HG03039 (cell line): ENCODE results near the gene ELAC1.
"Not testable (repeated sequence)": the region's sequence is repeated elsewhere in the genome, so short reads cannot be mapped to it uniquely, and the experiment has no call there.

Source experiments
- ATAC-seq: cut with Tn5 transposase; IDR thresholded peaks from one replicate; pipeline ENCODE4 v1.9.1; 2021; ENCODE audit warnings: mild to moderate bottlenecking, moderate library complexity; ENCODE audit not compliant: unreplicated experiment

The ELAC1 gene

GRCh38 chr18:50970006-50970405, 2.2 kb downstream of the ELAC1 start:
- ATAC-seq: no peak

GRCh38 chr18:50972404-50972803, 4.6 kb downstream of the ELAC1 start:
- not testable (repeated sequence) for ATAC-seq

DNA sequence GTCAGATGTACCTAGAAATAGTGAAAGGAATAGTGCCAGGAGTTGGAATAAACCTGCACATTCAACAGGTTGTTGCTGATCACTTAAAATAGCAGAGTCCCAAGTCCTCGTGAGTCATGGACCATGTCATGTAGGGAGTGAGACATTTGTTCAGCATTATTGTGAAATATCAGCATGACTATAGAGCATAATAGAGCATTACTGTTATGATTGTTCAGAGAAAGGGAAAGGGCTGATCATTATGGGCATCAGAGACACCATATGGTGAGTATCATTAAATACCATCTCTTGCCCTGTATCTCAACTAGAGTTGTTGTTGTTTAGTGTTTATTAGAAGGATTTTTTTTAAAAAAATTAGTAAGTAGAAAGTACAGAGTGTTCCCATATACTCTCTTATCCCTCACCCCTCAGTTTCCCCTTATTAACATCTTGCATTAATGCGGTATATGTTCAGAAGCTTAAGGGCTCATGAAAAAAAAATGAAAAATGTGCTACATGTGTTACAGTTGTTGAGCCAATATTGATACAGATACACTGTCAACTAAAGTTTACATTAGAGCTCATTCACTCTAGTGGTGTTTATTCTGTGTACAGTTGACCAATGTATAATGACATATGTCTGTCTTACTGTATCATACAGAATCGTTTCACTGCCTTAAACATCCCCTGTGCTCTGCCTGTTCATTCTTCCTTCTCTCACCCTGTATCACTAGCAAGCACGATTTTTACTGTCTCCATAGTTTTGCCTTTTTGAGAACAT, 5.7 kb downstream of the ELAC1 start:
- no peak for ATAC-seq

GRCh38 chr18:50977037-50977760, 9.4 kb downstream of the ELAC1 start:
- no peak for ATAC-seq

GRCh38 chr18:50981381-50981780, 13.5 kb downstream of the ELAC1 start:
- no peak for ATAC-seq

DNA sequence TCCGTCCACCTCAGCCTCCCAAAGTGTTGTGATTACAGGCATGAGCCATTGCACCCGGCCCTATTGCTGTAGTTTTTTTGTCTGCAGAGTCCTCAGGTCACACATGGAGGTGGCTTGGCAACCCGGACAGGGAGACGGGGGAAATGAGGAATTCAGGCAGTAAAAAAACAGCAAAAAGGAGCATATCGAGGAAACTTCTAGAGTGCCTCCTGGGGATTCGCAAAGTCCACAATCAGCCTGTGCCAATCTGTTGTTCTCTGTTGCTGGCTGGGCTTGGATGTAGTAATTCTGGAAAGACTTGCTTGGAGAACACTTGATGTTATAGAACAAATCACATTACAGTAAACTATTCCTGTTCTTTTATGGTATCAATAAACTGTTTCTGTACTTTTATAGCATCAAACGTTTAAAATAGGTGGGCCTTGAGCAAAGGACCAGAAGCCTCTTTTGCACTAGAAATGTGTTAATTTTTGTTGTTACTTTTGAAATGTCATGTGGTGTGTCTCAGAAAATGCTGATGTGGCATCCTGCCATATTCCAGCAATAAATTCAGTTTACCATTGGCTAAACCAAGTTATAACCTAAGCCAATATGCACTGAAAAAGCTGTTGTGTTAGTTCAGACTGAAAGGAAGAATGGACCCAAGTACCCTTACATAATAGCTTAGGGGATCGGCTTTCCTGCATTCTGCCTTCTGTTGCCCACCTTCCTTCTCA, 14.4 kb downstream of the ELAC1 start:
- no peak for ATAC-seq

GRCh38 chr18:50982802-50983179, 15.0 kb downstream of the ELAC1 start:
- ATAC-seq: no peak

DNA sequence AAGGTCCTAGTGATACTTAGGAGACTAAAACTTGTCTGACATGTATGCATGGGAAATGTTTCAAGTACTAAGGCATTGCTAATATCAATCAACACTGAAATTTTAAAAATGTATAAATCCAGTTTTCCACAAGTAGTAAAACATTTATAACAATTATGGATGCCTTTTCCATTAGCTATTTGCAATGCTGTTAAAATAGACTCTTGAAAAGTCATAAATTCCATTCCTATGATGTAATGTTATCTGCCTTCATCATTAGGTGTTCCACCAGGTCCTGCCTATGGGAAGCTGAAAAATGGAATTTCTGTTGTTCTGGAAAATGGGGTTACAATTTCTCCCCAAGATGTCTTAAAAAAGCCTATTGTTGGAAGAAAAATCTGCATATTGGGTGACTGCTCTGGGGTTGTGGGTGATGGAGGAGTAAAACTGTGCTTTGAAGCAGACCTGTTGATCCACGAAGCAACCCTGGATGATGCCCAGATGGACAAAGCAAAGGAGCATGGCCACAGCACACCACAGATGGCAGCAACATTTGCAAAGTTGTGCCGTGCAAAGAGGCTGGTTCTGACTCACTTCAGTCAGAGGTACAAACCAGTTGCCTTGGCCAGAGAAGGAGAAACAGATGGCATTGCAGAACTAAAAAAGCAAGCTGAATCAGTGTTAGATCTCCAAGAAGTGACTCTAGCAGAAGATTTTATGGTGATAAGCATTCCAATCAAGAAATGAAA, 18.7 kb downstream of the ELAC1 start:
- ATAC-seq: no peak

DNA sequence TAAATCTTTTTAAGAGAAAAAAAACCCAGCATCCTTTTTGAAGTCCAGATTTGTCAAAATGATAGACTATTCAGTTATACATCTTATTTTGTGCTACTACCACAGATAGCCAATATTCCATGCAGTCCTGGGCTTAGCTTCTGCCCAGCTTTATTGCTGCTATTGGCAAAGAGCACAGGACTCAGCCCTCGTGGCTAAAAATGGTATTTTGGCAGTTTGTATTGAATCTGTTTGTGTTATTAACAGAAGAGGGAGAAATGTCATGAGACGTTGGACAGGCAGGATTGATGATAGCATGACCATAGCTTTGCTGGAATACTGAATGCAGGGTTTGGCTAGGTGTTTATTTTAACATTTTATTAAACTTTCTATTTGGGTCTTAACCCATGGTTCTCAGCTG, 19.4 kb downstream of the ELAC1 start:
- no peak for ATAC-seq

DNA sequence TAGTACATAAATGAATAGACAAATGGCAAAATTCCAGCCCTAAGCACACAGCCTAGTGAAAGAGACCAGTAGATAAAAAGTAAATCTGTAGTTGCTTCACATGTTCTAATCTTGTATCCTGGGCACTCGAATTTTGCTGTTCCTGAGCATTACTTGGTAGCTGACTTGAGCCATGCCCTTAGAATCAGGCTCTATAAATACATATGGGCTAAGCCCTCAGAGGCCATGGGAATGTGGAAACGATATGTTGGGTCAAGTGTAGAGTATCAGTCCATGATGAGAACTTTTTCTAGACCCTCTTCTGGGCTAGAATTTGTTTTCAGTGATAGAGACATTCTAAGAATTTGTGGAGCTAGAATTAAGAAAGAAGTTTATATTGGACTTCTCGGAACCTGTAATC, 21.9 kb downstream of the ELAC1 start:
- no peak for ATAC-seq

DNA sequence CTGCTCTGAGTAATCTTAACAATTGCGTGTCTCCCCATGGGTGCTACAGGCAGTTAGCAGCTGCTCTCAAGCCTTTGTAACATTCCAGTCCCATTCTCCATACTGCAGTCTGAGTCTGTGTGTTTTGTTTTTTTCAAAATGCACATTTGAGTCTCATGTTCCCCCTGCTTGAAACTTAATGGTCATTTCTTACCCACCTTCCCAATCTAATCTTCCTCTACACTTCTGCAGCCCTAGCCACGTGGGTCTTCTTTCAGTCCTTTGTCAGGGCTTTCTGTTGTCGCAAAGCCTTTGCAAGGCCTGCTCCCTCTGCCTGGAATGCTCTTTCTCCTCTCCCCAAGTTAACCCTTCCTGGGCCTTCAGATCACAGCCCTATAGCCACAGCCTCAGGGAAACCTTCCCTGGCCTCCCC, 24.5 kb downstream of the ELAC1 start:
- no peak for ATAC-seq

DNA sequence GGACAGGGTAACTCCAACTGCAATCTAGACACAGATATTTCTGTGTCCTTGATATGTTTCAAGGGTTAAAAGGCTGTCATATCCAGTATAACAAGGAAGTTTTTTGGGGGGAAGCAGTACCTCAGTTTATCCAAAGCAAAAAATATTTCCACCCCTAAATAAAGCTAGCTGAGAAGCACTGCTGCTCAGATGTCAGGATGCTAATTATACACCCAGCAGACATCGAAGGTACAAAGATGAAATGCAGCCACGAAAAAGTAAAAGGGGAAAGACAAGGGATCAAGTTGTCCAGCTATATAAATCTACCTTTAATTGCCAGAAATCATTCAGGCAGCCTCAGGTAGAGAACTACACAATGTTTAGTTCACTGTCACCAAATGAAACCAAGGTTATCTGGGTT, 26.2 kb downstream of the ELAC1 start:
- ATAC-seq: no peak

DNA sequence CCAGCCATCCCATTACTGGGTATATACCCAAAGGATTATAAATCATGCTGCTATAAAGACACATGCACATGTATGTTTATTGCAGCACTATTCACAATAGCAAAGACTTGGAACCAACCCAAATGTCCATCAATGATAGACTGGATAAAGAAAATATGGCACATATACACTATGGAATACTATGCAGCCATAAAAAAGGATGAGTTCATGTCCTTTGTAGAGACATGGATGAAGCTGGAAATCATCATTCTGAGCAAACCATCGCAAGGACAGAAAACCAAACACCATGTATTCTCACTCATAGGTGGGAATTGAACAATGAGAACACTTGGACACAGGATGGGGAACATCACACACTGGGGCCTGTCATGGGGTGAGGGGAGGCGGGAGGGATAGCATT, 35.3 kb downstream of the ELAC1 start:
- not testable (repeated sequence) for ATAC-seq

GRCh38 chr18:51006061-51006818, 38.4 kb downstream of the ELAC1 start:
- ATAC-seq: no peak

GRCh38 chr18:51006948-51007789, 39.3 kb downstream of the ELAC1 start:
- ATAC-seq: no peak

DNA sequence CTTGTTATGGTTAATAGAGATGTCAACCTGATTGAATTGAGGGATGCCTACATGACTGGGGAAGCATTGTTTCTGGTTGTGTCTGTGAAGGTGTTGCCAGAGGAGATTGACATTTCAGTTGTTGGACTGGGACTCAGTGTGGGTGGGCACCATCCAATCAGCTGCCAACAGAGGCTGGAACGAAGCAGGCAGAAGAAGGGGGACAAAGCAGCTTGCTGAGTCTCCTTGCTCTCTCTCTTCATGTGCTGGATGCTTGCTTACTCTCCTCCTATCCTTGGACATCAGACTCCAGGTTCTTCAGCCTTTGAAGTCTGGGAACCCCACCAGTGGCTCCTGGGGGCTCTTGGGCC, 39.9 kb downstream of the ELAC1 start:
- ATAC-seq: no peak

- ATAC-seq: no peak
Observed at GRCh38 chr18:51009072-51009471, 41.2 kb downstream of the ELAC1 start.

DNA sequence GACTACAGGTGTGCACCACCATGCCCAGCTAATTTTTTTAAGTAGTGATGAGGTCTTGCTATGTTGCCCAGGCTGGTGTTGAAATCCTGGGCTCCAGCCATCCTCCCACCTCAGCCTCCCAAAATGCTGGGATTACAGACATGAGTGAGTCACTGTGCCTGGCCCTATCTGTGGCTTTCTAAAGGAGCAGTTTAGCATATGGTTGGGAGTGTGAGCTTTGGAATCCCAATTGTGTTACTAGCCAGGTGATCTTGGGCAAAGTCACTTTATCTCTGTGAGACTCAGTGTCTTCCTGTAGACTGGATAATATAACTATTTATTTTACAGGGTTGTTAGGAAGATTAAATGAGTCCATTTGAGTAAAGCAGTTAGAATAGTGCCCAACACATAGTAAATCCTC, 42.4 kb downstream of the ELAC1 start:
- no peak for ATAC-seq

GRCh38 chr18:51011709-51012108, 43.9 kb downstream of the ELAC1 start:
- no peak for ATAC-seq

DNA sequence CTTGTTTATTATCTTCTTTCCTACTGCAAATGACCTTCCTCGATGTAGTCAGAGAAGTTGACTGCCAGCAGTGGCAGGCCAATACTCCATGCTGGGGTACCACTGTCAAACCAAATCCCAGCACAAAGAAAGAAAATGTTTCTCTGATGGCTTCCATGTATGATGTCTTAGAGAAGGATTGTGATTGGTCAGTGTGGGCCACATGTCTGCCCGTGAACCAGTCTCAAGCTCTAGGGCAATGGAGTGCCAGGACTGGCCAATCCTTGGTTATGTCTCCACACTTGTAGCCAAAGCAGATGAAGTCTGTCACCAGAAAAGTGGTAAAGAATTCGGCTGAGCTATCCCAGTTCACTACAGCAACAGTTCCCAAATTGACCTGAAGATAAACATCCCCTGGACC, 44.6 kb downstream of the ELAC1 start:
- no peak for ATAC-seq
